ENCODE results near the gene OLFML2A.

DNA sequence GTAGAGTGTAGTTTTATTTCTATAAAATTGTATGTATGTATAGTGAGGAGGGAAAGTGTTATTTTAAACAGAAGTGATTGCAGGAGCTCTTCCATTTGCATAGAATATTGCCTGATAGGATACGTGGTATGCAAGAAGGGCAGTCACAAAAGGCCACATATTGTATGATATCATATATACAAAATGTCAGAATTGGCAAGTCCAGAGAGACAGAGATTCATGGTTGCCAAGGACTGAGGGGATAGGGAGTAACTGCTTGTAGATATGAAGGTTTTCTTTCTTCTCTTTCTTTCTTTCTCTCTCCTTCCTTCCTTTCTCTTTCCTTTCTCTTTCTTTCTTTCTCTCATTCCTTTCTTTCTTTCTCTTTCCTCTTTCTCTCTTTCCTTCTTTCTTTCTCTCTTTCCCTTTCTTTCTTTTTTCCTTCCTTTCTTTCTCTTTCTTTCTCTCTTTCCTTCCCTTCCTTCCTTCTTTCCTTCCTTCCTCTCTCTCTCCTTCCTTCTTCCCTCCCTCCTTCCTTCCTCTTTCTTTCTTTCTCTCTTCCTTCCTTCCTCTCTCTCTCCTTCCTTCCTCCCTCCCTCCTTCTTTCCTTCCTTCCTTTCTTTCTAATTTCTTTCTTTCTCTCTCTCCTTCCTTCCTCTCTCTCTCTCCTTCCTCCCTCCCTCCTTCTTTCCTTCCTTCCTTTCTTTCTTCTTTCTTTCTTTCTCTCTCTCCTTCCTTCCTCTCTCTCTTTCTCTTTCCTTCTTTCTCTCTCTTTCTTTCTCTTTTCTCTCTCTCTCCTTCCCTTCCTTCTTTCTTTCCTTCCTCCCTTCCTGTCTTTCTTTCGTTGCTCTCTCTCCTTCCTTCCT lies 51.8 kb downstream of the OLFML2A start:
- TF ChIP-seq, protein P1, sequence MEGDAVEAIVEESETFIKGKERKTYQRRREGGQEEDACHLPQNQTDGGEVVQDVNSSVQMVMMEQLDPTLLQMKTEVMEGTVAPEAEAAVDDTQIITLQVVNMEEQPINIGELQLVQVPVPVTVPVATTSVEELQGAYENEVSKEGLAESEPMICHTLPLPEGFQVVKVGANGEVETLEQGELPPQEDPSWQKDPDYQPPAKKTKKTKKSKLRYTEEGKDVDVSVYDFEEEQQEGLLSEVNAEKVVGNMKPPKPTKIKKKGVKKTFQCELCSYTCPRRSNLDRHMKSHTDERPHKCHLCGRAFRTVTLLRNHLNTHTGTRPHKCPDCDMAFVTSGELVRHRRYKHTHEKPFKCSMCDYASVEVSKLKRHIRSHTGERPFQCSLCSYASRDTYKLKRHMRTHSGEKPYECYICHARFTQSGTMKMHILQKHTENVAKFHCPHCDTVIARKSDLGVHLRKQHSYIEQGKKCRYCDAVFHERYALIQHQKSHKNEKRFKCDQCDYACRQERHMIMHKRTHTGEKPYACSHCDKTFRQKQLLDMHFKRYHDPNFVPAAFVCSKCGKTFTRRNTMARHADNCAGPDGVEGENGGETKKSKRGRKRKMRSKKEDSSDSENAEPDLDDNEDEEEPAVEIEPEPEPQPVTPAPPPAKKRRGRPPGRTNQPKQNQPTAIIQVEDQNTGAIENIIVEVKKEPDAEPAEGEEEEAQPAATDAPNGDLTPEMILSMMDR (conservative IDR thresholded peaks at IDR 0.05; ENCODE audit: low read depth, low read length), result no peak
- no peak for TF ChIP-seq EZH2 (IDR thresholded peaks at IDR 0.05; ENCODE audit: borderline replicate concordance, low read depth, low read length, poor library complexity, severe bottlenecking)

Measured in A673 (cell line).